ENCODE measurements around the gene KDM8. TPM values are rescaled to one million over a fixed set of nuclear protein-coding genes. Genes with fewer than 3 reads are reported as not detected.
A peak's percentile ranks its signal among the peaks of the same experiment; 100 is the strongest.
"Not testable (repeated sequence)": the region's sequence is repeated elsewhere in the genome, so short reads cannot be mapped to it uniquely, and the experiment has no call there.

KDM8 gene
- total and polyA plus RNA-seq, 7 donors, result 2.2 to 7.8 (median 3.5) TPM

DNA sequence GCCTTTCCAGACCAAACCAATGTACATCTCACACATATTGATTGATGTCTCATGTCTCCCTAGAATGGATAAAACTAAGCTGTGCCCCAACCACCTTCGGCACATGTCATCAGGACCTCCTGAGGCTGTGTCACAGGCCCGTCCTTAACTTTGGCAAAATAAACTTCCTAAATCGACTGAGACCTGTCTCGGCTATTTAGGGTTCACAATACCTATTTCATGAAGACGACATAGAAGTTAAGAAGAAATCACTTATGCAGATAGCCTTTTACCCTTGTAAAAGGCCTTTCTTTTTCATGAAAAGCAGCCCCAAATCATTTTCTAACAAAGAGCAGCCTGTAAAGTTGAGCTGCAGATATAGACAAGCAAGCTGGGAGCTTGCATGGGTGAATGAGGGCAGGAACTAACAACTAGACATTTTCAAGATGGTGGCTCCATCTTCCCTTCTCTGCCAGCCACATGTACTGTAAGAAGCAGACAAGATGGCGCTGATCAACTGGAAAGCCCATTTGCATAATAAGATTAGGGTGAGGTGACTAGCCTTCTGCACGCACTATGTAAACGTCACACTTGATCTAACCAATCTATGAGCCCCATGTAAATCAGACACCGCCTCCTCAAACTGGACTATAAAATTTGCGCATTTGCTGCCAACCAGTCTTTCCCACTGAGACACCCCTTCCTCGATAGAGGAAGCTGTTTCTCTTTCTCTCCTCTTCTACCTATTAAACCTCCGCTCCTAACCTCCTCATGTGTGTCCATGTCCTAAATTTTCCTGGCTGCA is 4.7 kb upstream of the KDM8 start:
- no peak for TF ChIP-seq CTCF (IDR thresholded peaks at IDR 0.05)
- H3K4me1 ChIP-seq, result peaks cover 6% of the 10 kb centered on the region
- WGBS, 3 donors, result 86 to 87% (median 86%) methylated on average over 12 of the region's 12 CpGs
- no peaks in the 10 kb centered on the region for H3K9me3 ChIP-seq
- no peak overlapping the region for H3K27ac ChIP-seq
- intact Hi-C loops (cut with DNase I), result loop anchor here in 1 of 2 donors (5.0 kb wide), 1 partner anchor 34 kb away; no protein-coding TSS in a partner anchor
- H3K27me3 ChIP-seq (ENCODE audit: insufficient read depth in 3 of 3, low read length in 2 of 3), result peaks cover 0 to 2% (median 0%) of the 10 kb centered on the region in 3 donors
- ATAC-seq (no peak), DNase-seq (no peak)
- H3K4me3 ChIP-seq, result no peak overlapping the region
- H3K36me3 ChIP-seq (ENCODE audit: insufficient read depth in 1 of 2, low read depth in 1 of 2), result no peaks in the 10 kb centered on the region

DNA sequence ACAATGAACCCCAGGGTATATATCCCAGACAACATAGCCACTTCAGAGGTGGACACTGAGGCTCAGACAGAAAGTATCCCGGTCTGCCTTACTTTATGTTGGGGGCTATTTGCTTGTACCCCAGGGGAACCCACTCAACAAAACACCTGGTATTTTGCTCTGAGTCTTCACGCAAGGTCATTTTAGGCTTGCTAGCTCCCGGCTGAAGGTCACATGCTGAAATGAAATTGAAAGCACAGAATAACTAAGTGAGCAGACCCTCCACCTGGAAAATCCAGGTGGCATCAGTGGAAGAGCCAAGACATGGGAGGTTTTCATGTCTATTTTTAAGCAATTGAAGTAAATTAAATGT is 4.1 kb upstream of the KDM8 start:
- 79 to 81% (median 80%) methylated on average over 3 of the region's 3 CpGs for WGBS, 3 donors
- Histone ChIP-seq H3K27ac (no peak overlapping the region), H3K4me1 (peaks cover 7% of the 10 kb centered on the region), H3K9me3 (no peaks in the 10 kb centered on the region), H3K36me3 (ENCODE audit: insufficient read depth in 1 of 2, low read depth in 1 of 2) (no peaks in the 10 kb centered on the region), H3K27me3 (ENCODE audit: insufficient read depth in 3 of 3, low read length in 2 of 3) (no peaks in the 10 kb centered on the region), H3K4me3 (no peak overlapping the region)
- no peak for TF ChIP-seq CTCF (IDR thresholded peaks at IDR 0.05)
- DNase-seq (no peak), ATAC-seq (no peak)
- intact Hi-C loops (cut with DNase I), result loop anchor here in 1 of 2 donors (5.0 kb wide), 1 partner anchor 33 kb away; no protein-coding TSS in a partner anchor

DNA sequence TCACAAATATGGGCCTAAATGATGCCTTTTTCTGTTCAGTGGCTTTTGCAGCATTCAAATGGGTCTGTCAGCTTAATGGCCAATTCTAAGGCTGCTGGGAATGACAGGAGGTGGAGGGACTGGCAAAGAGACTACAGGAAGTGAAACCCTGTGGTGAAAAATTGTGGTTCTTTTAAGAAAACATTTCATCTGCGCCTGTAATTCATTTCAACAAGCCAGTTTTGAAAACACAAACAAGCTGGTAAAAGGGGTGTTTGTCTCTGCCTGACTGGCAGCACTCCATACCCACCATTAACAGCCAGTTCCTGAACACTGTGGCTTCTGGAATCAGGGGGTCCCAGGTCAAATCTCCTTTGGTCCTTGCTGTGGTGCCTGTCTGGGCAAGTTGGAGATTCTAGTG is 3.6 kb upstream of the KDM8 start:
- intact Hi-C loops (cut with DNase I), result loop anchor here in 1 of 2 donors (5.0 kb wide), 1 partner anchor 33 kb away; no protein-coding TSS in a partner anchor
- H3K4me3 ChIP-seq, result no peak overlapping the region
- no peak for DNase-seq
- peaks cover 13% of the 10 kb centered on the region for H3K4me1 ChIP-seq
- no peaks in the 10 kb centered on the region for H3K36me3 ChIP-seq (ENCODE audit: insufficient read depth in 1 of 2, low read depth in 1 of 2)
- H3K27me3 ChIP-seq (ENCODE audit: insufficient read depth in 3 of 3, low read length in 2 of 3), result no peaks in the 10 kb centered on the region
- TF ChIP-seq CTCF (IDR thresholded peaks at IDR 0.05), result no peak
- ATAC-seq, result no peak
- WGBS, 3 donors, result 43 to 56% (median 48%) methylated on average over 1 of the region's 1 CpG
- no peaks in the 10 kb centered on the region for H3K9me3 ChIP-seq
- H3K27ac ChIP-seq, result no peak overlapping the region

GRCh38 chr16:27200914-27201313 is 2.4 kb upstream of the KDM8 start:
- H3K36me3 ChIP-seq (ENCODE audit: insufficient read depth in 1 of 2, low read depth in 1 of 2); DNase-seq; H3K27me3 ChIP-seq (ENCODE audit: insufficient read depth in 3 of 3, low read length in 2 of 3); intact Hi-C loops (cut with DNase I); H3K4me3 ChIP-seq; ATAC-seq; H3K27ac ChIP-seq; H3K9me3 ChIP-seq: not testable (repeated sequence)
- peaks cover 22% of the 10 kb centered on the region for H3K4me1 ChIP-seq
- 86 to 94% (median 90%) methylated on average over 3 of the region's 3 CpGs for WGBS, 3 donors

GRCh38 chr16:27202923-27203506 is 311 bp upstream of the KDM8 start:
- peak overlapping the region; percentile 95 for H3K27ac ChIP-seq
- ATAC-seq, result peak; percentile 83 to 87 (median 84)
- no peaks in the 10 kb centered on the region for H3K9me3 ChIP-seq
- 21 to 22% (median 22%) methylated on average over 19 of the region's 19 CpGs for WGBS, 3 donors
- peaks cover 0 to 2% of the 10 kb centered on the region in 2 donors for H3K36me3 ChIP-seq (ENCODE audit: insufficient read depth in 1 of 2, low read depth in 1 of 2)
- peak overlapping the region; percentile 75 for H3K4me3 ChIP-seq
- TF ChIP-seq CTCF (IDR thresholded peaks at IDR 0.05), result no peak
- intact Hi-C loops (cut with DNase I), result no loop called here
- H3K4me1 ChIP-seq, result peaks cover 22% of the 10 kb centered on the region
- no peaks in the 10 kb centered on the region for H3K27me3 ChIP-seq (ENCODE audit: insufficient read depth in 3 of 3, low read length in 2 of 3)
- DNase-seq, result peak; percentile 95 to 96

All from psoas muscle (tissue), 8 donors.